BJ (cell line): ENCODE results near the gene SMAD9. TPM values are rescaled to one million over a fixed set of nuclear protein-coding genes. Genes with fewer than 3 reads are reported as not detected.

Experiments used
- CTCF ChIA-PET: fragments of 350-600 bp; formaldehyde crosslinking; extraction: SDS; loops from one replicate; lab custom pipeline; 2021; ENCODE audit warnings: antibody characterized with exemption, inconsistent platforms; lab: Yijun Ruan, JAX
- POLR2A ChIA-PET: fragments of 300-600 bp; sonication (Branson Sonifier 250); formaldehyde crosslinking; extraction: SDS; loops from one replicate; lab custom pipeline; 2021; ENCODE audit warnings: antibody characterized with exemption; lab: Charles Lee
- DNase-seq: peaks from one replicate; pipeline ENCODE4 v3.0.0-alpha.2; 2011; ENCODE audit warnings: low read depth
- H3K27me3 ChIP-seq: 2 replicates; pipeline ENCODE4 v1.6.0; 2011; ENCODE audit warnings: low read length; ENCODE audit not compliant: control insufficient read depth, insufficient read depth
- H3K36me3 ChIP-seq: 2 replicates; pipeline ENCODE4 v1.5.1; 2011; ENCODE audit warnings: low read length; ENCODE audit not compliant: control insufficient read depth, insufficient read depth
- H3K4me3 ChIP-seq: 2 replicates; pipeline ENCODE4 v1.5.1; 2011; ENCODE audit warnings: low read depth, mild to moderate bottlenecking, control low read depth, low read length
- polyA minus RNA-seq: library from RNA; depleted of rRNA, polyadenylated mRNA; stranded (reverse); fragments of >200 nt; gene quantifications from 2 replicates; pipeline ENCODE4 v1.2.3, GENCODE V29; 2011; rRNA and poly(A)+ RNA removed
- polyA plus RNA-seq: library from polyadenylated mRNA; depleted of rRNA; stranded (reverse); fragments of >200 nt; gene quantifications from 2 replicates; pipeline ENCODE4 v1.2.3, GENCODE V29; 2011; rRNA removed
- TF ChIP-seq, protein P1 (sequence below): IDR thresholded peaks from 2 replicates; pipeline ENCODE4 v1.5.1; 2011; ENCODE audit warnings: low read depth, mild to moderate bottlenecking, control low read depth, inconsistent platforms, low read length, moderate library complexity; ENCODE audit not compliant: insufficient read depth

Gene SMAD9
- polyA plus RNA-seq (3.0 and 3.4 TPM in 2 replicates), polyA minus RNA-seq (4.0 and 4.4 TPM in 2 replicates)

- TF ChIP-seq, protein P1, sequence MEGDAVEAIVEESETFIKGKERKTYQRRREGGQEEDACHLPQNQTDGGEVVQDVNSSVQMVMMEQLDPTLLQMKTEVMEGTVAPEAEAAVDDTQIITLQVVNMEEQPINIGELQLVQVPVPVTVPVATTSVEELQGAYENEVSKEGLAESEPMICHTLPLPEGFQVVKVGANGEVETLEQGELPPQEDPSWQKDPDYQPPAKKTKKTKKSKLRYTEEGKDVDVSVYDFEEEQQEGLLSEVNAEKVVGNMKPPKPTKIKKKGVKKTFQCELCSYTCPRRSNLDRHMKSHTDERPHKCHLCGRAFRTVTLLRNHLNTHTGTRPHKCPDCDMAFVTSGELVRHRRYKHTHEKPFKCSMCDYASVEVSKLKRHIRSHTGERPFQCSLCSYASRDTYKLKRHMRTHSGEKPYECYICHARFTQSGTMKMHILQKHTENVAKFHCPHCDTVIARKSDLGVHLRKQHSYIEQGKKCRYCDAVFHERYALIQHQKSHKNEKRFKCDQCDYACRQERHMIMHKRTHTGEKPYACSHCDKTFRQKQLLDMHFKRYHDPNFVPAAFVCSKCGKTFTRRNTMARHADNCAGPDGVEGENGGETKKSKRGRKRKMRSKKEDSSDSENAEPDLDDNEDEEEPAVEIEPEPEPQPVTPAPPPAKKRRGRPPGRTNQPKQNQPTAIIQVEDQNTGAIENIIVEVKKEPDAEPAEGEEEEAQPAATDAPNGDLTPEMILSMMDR = no peak
- Histone ChIP-seq H3K36me3 (no peaks in the 10 kb centered on the region), H3K27me3 (no peaks in the 10 kb centered on the region), H3K4me3 (peak within 1 kb of the TSS; percentile 77)
- ChIA-PET CTCF (no interaction called here), POLR2A (no interaction called here)
- DNase-seq = no peak
Measured at GRCh38 chr13:36919833-36920615, at the start of gene SMAD9. TSS of gene SMAD9 (minus strand) at chr13:36920238. CDS start at chr13:36879689, 40,549 bp downstream.

GRCh38 chr13:36966404-36966803 is 46.4 kb upstream of the SMAD9 start:
- POLR2A ChIA-PET = no interaction called here
- DNase-seq = no peak
- TF ChIP-seq, protein P1 = no peak
- CTCF ChIA-PET = interaction anchor here (1.2 to 1.6 kb wide), 2 partner anchors 14 to 116 kb away, joined by 3 to 4 read pairs; no protein-coding TSS in a partner anchor
- no peak overlapping the region for H3K4me3 ChIP-seq
- H3K27me3 ChIP-seq = no peaks in the 10 kb centered on the region
- peaks cover 4% of the 10 kb centered on the region for H3K36me3 ChIP-seq

DNA sequence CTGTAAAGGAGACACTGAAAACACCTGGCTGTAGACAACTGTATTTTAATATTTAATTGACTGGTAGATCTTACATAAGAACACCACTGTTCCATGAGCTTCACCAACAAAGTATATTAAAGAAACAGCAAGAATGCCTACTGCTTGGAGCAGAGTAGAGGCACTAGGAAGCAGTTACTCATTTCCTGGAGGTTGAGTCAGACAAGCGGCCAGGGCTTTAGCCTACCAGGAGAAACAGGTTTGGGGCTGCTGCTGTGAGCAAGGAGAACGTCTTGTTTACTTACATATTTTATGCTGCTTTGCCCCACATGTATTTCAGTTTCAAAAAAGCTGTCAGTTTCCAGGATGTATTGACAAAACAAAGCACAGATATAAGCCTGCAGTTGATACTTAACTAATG is 45.7 kb upstream of the SMAD9 start:
- CTCF ChIA-PET = interaction anchor here (0.9 to 1.6 kb wide), 3 partner anchors 15 to 115 kb away, joined by 3 to 4 read pairs (median 3); no protein-coding TSS in a partner anchor
- no peak overlapping the region for H3K4me3 ChIP-seq
- H3K36me3 ChIP-seq = peaks cover 4% of the 10 kb centered on the region
- peak; percentile 46 for DNase-seq
- TF ChIP-seq, protein P1 = no peak
- no peaks in the 10 kb centered on the region for H3K27me3 ChIP-seq
- POLR2A ChIA-PET = interaction anchor here (0.6 kb wide), 1 partner anchor 34 kb away, joined by 4 read pairs; no protein-coding TSS in a partner anchor

DNA sequence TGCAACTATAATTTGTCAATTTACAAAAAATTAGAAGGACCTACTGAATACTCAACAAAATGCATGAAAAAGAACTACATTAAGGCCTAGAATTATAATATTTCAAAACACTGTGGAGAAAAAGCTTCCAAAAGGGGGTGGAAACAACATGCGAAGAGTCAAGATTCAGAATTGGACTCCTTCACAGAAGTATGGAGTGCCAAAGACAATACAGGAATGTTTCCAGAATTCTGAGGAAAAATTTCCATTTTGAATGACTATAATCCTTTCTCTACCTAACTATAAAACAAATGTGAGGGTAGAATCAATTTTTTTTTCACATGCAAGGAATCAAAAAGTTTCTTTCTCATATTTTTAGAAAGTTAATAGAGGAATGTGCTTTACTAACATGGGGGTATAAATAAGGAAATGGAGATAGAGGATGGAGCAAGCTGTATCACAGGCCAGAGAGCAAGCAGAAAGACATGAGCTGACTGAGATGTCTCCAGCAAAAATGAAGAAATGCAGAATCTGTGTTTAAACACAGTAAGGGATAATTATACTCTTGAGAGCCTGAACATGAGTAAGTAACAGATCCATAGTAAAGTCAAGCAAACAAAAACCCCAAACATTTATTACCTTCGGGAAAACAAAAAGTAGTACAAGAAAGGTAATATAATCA is 39.5 kb upstream of the SMAD9 start:
- ChIA-PET POLR2A (no interaction called here), CTCF (no interaction called here)
- no peaks in the 10 kb centered on the region for H3K27me3 ChIP-seq
- TF ChIP-seq, protein P1 = no peak
- no peak for DNase-seq
- H3K4me3 ChIP-seq = no peak overlapping the region
- H3K36me3 ChIP-seq = peaks cover 5% of the 10 kb centered on the region

- H3K27me3 ChIP-seq = no peaks in the 10 kb centered on the region
- POLR2A ChIA-PET = no interaction called here
- DNase-seq = no peak
- H3K4me3 ChIP-seq = no peak overlapping the region
- H3K36me3 ChIP-seq = peaks cover 2% of the 10 kb centered on the region; the same call in 1 of the 2 replicates
- TF ChIP-seq, protein P1 = no peak
- CTCF ChIA-PET = no interaction called here
Measured at GRCh38 chr13:36954542-36954941, 34.5 kb upstream of the SMAD9 start.
